Hypothalamus (tissue), 51 donors: ENCODE data around the gene CCNH.

Experiments used
- DNase-seq, 51 donors: peaks; one replicate each; lab custom pipeline; 2025; lab: John Stamatoyannopoulos, UW

Gene CCNH

DNA sequence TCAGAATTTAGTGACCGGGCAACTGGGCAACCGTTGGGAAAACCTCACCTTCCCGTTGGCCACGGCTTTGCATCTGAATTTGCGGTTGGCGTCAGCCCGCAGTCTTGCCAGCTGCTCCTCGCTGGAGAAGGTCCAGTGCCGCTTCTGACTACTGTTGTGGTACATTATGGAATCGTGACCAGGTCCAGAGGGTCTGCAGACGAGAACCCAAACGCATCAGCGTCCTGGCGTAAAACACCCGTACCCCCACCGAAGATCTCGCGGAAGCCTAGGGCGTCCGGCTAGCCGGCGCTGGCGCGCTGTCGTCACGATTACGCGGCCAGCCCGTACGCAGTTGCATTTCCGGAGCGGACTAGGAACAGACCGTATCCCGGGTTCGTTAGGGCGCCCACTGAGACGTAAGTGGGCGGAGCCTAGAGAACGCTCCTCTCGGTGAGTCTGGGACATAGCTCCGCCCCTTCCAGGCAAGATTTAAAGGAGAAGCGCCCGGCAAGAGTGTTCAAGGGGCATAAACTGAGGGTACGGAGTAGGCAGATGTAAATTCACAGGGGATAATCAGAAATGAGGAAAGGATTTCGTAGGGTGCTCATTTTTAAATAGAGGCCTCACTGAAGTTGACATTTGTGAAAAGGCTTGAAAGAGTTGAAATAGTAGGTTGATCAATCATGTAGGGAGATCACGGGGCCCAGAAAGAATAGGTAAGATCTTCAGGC is at the start of gene CCNH:
Gene CCNH, minus strand, starts transcription at position 301 of the 713 bp plus-strand sequence. Its CDS starts 136 bp downstream, at position 165.
- DNase-seq = peak; percentile 38 to 99 (median 96)

DNA sequence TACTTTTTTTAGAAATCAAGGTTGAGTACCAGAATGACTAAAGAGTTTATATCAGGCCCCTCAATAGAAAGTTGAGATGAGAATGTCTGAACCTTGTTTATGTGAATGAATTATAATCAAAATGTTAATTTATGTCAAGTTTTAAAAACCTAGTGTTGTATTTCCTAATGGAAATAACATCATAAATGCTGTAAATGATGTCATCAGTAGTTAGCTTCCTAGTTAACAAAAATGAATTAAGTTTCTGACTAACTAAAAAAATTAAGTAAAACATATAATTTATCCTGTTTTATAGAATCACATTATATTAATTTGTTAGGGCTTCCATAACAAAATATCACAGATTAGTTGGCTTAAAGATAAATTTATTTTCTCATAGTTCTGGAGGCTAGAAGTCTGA is 45.0 kb upstream of the CCNH start:
- no peak for DNase-seq

DNA sequence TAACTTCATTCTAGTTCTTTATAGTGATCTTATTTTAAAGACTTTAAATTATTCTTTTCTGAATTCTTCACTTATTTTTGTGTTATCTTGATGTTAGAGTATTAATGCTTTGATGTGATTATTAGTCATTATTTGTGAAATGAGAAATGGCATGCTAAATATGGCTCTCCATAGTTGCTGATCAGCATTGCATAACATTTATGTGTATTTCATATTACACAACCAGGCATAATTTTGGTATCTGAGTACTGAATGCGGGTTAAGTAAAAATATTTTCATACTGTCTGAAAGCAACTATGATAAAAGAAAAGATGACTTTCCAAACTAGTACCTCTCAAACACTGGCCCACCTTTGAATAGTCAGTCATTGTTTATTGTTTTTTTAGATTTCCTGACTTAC is 41.1 kb upstream of the CCNH start:
- no peak for DNase-seq

GRCh38 chr5:87452837-87453236 is 40.1 kb upstream of the CCNH start:
- peak in 2 of 51 donors; percentile 4 to 20 for DNase-seq

DNA sequence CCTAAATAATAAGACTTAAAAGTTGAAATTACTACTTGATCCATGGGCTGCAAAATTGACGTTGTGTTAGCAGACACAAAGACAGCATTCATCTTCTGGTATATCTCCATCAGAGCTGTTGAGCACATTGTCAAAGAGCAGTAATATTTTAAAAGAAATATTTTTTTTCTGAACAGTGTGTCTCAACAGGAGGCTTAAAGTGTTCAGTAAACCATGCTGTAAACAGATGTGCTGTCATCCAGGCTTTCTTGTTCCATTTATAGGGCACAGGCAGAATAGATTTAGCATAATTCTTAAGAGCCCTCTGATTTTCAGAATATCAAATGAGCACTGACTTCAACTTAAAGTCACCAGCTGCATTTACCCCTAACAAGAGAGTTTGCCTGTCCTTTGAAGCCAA is 29.7 kb upstream of the CCNH start:
- no peak for DNase-seq

GRCh38 chr5:87438231-87438630 is 25.5 kb upstream of the CCNH start:
- DNase-seq = no peak

DNA sequence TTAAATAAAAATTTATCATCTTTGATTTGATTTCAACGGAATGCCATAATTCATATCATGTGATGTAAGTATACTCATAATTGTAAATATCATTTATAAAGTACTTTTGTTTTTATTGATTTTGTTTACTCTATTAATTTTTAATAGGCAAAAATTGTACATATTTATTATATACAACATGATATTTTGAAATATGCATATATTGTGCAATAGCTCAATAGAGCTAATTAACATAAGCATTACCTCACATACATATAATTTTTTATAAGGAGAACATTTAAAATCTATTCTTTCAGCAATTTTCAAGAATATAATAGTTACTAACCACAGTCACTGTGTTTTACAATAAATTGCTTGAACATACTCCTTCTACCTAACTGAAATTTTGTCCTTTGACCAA is 25.0 kb upstream of the CCNH start:
- no peak for DNase-seq

- DNase-seq = no peak
Measured at GRCh38 chr5:87435144-87435694, 22.5 kb upstream of the CCNH start.

DNA sequence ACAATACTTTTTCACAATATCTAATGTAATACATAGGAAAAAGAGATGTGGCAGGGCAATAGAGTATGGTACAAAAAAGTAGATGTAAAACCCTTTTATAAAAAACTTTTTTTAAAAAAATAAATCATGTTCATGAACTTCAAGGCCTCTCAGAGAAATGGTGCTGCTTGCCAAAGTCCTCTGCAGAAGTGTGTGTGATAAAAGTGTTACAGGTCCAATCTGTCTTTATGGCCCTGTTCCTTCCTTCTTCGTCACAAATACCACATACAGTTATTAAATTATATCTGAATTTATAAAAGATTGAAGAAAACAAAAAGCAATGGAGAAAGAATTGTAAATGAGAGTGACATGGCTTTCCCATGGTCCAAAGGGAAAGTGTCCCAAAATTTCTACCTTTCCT is 21.7 kb upstream of the CCNH start:
- no peak for DNase-seq

GRCh38 chr5:87433945-87434344 is 21.2 kb upstream of the CCNH start:
- no peak for DNase-seq

DNA sequence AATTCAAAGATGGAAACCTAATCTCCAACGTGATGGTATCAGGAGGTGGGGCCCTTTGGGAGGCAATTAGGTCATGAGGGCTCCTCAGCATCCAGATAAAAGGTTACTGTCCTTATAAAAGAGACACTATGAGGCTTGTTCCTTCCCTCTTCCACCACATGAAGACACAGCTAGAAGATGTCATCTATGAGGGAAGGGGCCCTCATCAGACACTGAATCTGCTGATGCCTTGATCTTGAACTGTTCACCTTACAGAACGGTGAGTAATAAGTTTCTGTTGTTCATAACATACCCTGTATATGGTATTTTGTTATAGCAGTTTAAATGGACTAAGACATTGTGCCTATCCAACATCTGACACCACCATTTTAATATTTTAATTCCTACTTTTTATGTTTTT is 19.7 kb upstream of the CCNH start:
- no peak for DNase-seq

GRCh38 chr5:87430863-87431457 is 18.2 kb upstream of the CCNH start:
- DNase-seq = no peak

- no peak for DNase-seq
Measured at GRCh38 chr5:87423755-87424154, 11.0 kb upstream of the CCNH start.

DNA sequence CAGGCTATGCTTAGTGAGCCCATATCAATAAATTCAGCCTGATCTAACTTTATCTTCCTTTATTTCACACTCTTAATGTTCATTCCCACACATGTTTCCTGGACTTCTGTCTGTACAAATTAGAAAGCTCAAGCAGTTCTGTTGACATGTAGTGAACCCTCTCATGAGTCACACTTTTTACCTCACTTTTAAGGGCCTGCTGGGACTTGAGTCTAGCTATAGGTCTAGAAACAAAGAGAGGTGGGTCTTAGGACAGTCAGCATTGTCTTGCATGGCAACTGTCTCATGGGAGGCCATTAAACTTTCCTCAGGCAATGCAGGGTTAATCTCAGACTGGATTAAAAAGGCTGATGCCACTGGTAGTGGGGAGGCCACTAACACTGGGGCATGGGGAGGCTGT is 8.6 kb upstream of the CCNH start:
- no peak for DNase-seq

GRCh38 chr5:87418506-87418905 is 5.8 kb upstream of the CCNH start:
- DNase-seq = no peak

DNA sequence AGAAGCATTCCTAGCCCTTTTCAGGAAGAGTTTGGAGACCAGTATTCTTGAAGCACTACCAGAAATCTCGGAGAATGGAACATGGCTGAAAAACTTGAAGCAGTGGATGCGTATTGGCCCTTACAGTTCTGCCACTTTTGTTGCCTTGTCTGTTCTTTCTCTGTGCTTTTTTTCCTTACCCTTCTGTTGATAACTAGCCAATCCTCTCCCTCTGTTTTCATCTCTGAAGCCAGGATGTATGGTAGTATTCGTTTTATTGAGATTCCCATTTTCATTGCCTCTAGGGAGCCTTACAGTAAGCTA is 564 bp upstream of the CCNH start:
- no peak for DNase-seq

DNA sequence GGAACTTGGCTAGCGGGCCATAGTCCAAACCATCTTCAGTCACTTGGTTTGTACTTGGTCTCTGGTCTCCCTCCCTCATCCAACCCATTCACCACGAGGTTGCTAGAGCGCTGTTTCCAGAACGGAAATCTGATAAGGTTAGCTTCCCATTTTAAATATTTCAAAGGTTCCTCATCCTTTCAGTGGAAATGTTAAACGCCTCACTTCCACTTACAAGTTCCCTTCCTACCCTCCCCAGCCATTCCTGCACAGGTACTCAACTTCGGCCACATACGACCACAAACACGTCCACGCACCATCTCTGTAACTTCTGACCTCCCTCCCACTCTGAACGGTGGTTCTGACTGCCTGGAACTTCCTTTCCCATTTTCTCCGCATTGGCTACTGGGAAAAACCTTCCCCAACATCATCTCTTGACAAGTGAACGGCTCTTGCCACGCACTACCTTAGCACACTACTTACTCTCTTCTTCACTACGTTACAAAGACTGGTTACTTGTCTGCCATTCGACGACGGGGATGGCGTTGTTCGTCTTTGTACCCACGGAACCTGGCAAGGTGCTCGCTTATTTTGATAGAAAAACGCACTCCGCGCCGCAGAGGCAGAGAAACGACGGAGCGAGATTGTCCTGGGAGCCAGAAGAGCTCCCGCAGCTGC is 629 bp downstream of the CCNH start:
- DNase-seq = peak in 25 of 51 donors; percentile 2 to 85 (median 30)

DNA sequence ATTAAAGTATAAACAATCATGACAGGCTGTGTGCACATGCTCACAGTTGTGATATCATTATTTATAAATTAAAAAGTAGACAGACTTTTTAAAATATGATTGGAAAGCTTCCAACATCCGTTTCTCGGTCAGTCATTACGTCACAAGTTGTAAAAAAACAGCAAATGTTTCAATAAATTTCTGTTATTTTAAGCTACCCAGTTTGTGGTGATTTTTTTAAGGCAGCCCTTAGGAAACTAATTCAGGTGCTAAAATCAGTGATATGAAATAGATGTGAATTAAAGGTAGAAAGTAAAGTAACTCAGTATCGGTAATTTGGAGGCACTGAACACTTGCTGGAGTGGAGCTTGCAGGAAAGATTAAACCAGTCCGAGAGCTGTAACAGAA is 1.2 kb downstream of the CCNH start:
- DNase-seq = no peak

- no peak for DNase-seq
Measured at GRCh38 chr5:87410931-87411330, 1.8 kb downstream of the CCNH start.

DNA sequence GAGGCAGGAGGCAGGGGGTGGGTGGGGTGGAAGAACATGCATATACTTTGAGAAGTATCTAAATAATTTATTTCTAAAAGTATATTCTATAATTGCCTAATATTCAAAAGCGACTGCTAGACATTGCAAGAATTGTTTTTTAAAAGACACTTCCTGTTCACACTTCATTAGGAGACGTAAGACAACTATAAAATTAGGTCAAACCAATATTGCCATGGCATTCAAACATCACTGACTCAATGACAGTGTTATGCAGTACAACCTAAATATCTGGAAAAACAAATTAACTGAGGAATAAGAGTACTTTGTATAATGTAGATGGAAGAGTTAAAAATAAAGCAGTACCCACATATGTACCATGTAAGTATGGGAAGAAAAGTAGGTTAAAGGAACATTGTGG is 4.5 kb downstream of the CCNH start:
- no peak for DNase-seq

DNA sequence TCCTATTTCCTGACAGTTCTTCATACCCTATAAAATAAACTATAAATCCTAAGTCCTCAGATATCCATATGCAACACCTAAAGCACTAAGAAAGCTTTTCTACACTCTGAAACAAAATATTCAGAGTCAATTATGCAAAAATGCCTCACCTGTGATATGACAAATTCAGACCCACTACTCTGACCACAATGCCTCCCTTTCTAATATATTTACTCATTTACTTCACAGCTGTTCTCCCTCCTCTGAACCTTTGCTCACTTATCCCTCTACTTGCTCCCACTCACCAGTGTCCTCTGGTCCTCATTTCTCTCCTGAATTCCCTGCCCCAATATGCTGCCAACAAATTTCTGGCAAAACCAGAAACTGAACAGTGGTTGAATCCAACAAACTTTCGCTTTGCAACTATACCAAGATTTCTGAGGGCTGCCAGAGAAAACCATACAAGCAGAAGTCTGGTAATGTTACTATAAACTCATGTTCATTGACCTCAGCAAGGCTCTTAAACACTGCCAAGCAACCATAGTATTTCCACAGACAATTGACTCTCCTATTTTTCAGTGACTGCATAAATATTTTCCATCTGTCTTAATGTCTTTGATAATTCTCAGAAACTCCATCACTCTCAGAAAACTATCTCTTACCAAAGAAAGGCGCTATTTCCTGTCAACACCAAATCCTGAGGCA is 7.1 kb downstream of the CCNH start:
- no peak for DNase-seq
